ENCODE data around the gene SDR42E2.
"Not testable (repeated sequence)": the region's sequence is repeated elsewhere in the genome, so short reads cannot be mapped to it uniquely, and the experiment has no call there.

The SDR42E2 gene

DNA sequence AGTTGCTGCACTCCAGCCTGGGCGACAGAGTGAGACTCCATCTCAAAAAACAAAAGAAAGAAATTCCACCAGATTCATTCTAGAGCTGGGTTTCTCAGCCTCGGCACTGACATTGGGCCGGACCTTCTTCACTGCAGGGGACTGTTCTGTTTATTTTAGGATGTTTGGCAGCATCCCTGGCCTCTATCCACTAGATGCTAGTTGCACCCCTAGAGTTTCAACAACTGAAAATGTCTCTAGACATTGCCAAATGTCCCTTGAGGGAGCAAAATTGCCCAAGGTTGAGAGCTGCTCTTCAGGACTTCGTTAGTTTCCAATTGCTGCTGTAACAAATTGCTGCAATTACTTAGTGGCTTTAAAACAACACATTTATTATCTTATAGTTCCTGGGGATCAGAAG, 50.9 kb downstream of the SDR42E2 start:
- Histone ChIP-seq H3K27me3 (replicated peaks; ENCODE audit: control insufficient read depth, insufficient read depth, low read length) (no peaks in the 10 kb centered on the region), H3K4me3 (replicated peaks; ENCODE audit: low read depth, low read length) (no peak overlapping the region), H3K36me3 (ENCODE audit: control insufficient read depth, insufficient read depth, low read length) (peaks cover 7% of the 10 kb centered on the region)
- no peak for DNase-seq (ENCODE audit: extremely low read depth, insufficient read length)
- TF ChIP-seq, protein P1, sequence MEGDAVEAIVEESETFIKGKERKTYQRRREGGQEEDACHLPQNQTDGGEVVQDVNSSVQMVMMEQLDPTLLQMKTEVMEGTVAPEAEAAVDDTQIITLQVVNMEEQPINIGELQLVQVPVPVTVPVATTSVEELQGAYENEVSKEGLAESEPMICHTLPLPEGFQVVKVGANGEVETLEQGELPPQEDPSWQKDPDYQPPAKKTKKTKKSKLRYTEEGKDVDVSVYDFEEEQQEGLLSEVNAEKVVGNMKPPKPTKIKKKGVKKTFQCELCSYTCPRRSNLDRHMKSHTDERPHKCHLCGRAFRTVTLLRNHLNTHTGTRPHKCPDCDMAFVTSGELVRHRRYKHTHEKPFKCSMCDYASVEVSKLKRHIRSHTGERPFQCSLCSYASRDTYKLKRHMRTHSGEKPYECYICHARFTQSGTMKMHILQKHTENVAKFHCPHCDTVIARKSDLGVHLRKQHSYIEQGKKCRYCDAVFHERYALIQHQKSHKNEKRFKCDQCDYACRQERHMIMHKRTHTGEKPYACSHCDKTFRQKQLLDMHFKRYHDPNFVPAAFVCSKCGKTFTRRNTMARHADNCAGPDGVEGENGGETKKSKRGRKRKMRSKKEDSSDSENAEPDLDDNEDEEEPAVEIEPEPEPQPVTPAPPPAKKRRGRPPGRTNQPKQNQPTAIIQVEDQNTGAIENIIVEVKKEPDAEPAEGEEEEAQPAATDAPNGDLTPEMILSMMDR (IDR thresholded peaks at IDR 0.05; ENCODE audit: insufficient read depth, low read length, poor library complexity, severe bottlenecking) = no peak

DNA sequence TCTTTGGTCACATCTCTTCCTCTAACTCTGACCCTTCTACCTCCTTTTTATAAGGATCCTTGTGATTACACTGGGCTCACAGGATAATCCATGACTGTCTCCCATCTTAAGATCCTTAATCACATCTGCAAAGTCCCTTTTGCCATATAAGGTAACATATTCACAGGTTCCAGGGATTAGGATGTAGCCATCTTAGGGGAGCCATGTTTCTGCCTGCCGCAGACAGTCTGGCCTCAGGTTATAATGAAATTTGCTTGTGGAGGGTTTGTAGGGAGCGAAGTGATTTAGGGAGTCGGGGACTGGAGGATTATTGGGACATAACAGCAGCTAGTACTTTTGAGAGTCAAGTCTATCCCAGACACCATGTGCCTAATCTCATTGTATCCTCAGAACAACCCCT, 51.5 kb downstream of the SDR42E2 start:
- TF ChIP-seq, protein P1 (IDR thresholded peaks at IDR 0.05; ENCODE audit: insufficient read depth, low read length, poor library complexity, severe bottlenecking) = no peak
- no peaks in the 10 kb centered on the region for H3K27me3 ChIP-seq (replicated peaks; ENCODE audit: control insufficient read depth, insufficient read depth, low read length)
- H3K4me3 ChIP-seq (replicated peaks; ENCODE audit: low read depth, low read length) = no peak overlapping the region
- peaks cover 7% of the 10 kb centered on the region for H3K36me3 ChIP-seq (ENCODE audit: control insufficient read depth, insufficient read depth, low read length)
- no peak for DNase-seq (ENCODE audit: extremely low read depth, insufficient read length)

DNA sequence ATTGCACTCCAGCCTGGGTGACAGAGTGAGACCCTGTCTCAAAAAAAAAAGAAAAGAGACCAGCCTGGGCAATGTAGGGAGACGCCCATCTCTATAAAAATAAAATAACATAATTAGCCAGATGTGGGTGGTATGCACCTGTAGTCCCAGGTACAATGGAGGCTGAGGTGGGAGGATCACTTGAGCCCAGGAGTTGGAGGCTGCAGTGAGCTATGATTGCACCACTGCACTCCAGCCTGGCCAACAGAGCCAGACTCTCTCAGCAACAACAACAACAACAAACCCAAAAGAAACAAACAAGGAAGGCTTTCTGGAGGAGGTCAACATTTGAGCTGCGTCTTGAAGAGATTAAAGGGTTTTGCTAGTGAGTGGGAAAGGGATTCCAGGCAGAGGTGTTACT, 52.1 kb downstream of the SDR42E2 start:
- TF ChIP-seq, protein P1 (IDR thresholded peaks at IDR 0.05; ENCODE audit: insufficient read depth, low read length, poor library complexity, severe bottlenecking) = no peak
- Histone ChIP-seq H3K4me3 (replicated peaks; ENCODE audit: low read depth, low read length) (no peak overlapping the region), H3K36me3 (ENCODE audit: control insufficient read depth, insufficient read depth, low read length) (peaks cover 7% of the 10 kb centered on the region), H3K27me3 (replicated peaks; ENCODE audit: control insufficient read depth, insufficient read depth, low read length) (no peaks in the 10 kb centered on the region)
- DNase-seq (ENCODE audit: extremely low read depth, insufficient read length) = no peak

DNA sequence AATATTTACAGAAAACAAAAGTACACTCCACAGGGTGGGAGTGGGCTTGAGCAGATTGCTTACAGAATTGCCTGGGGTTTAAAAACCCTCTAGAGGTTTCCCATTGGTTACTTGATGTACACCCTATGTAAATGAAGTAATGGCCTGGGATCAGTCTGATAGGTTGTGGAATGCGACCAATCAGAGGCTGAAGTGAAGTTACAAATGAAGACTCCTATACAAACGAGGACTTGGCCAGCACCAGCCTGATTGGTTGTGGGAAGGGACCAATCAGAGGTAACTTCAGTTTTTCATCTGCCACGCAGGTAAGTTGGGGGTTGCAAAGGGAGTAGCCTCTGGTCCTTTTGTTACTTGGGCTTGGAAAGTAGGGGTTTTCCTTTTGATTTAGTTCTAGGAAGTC, 52.6 kb downstream of the SDR42E2 start:
- Histone ChIP-seq H3K4me3 (replicated peaks; ENCODE audit: low read depth, low read length) (no peak overlapping the region), H3K36me3 (ENCODE audit: control insufficient read depth, insufficient read depth, low read length) (peaks cover 5% of the 10 kb centered on the region), H3K27me3 (replicated peaks; ENCODE audit: control insufficient read depth, insufficient read depth, low read length) (no peaks in the 10 kb centered on the region)
- DNase-seq (ENCODE audit: extremely low read depth, insufficient read length) = no peak
- TF ChIP-seq, protein P1 (IDR thresholded peaks at IDR 0.05; ENCODE audit: insufficient read depth, low read length, poor library complexity, severe bottlenecking) = no peak

DNA sequence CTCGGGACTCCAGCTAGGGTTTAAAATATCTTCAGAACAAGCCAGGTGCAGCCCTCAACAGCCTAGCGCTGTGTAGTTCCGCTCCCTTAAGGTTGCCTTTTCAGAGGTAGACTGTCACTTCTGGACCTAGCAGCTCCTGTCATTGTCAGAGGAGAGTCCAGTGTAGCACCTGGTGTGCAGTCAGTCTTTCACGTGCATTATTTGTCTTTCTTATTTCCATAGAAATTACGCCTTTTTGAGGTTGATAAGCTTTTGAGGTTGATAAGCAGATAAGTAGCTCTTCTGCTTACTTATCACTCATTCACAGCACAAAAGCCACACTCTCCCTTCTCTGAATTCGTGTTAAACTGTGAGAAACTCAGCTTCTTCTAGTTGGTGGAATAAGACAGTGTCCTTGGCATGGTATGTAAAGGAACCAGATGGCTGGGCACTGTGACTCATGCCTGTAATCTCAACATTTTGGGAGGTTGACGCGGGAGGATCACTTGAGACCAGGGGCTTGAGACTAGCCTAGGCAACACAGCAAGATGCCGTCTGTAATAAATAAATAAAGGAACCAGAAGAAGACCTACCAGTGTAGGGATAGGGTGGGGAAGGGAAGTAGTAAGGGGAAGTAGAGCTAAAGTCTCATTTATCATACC, 54.0 kb downstream of the SDR42E2 start:
- H3K27me3 ChIP-seq (replicated peaks; ENCODE audit: control insufficient read depth, insufficient read depth, low read length) = no peaks in the 10 kb centered on the region
- peaks cover 5% of the 10 kb centered on the region for H3K36me3 ChIP-seq (ENCODE audit: control insufficient read depth, insufficient read depth, low read length)
- no peak for DNase-seq (ENCODE audit: extremely low read depth, insufficient read length)
- TF ChIP-seq, protein P1 (IDR thresholded peaks at IDR 0.05; ENCODE audit: insufficient read depth, low read length, poor library complexity, severe bottlenecking) = no peak
- H3K4me3 ChIP-seq (replicated peaks; ENCODE audit: low read depth, low read length) = no peak overlapping the region

DNA sequence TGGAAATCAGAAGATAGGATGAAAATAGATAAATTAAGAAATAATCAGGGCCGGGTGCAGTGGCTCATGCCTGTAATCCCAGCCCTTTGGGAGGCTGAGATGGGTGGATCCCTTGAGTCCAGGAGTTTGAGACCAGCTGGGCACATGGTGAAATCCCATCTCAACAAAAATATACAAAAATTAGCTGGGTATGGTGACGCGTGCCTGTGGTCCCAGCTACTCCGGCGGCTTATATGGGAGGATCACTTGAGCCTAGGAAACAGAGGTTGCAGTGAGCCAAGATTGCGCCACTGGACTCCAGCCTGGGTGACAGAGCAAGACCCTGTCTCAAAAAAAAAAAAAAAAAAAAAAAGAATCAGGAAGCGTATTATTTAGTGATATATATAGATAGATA, 54.5 kb downstream of the SDR42E2 start:
- H3K4me3 ChIP-seq (replicated peaks; ENCODE audit: low read depth, low read length); H3K27me3 ChIP-seq (replicated peaks; ENCODE audit: control insufficient read depth, insufficient read depth, low read length); DNase-seq (ENCODE audit: extremely low read depth, insufficient read length); H3K36me3 ChIP-seq (ENCODE audit: control insufficient read depth, insufficient read depth, low read length): not testable (repeated sequence)

All from GM06990 (cell line).